Keratinocyte (primary cell): ENCODE data around the gene CCR6. TPM values are rescaled to one million over a fixed set of nuclear protein-coding genes. Genes with fewer than 3 reads are reported as not detected.

Source experiments
- DNase-seq: peaks from one replicate; pipeline ENCODE4 v3.0.0-alpha.2; 2011; ENCODE audit warnings: low read depth, missing footprints, low spot score
- FAIRE-seq: peaks from 2 replicates; lab custom pipeline; 2011; peaks lifted over from hg19 to GRCh38; lab: Jason Lieb, UNC
- H2AFZ ChIP-seq: 2 replicates; pipeline ENCODE4 v1.6.0; 2012; ENCODE audit warnings: low read length, control low read depth, inconsistent platforms; ENCODE audit not compliant: control insufficient read depth
- H3K27ac ChIP-seq: 2 replicates; pipeline ENCODE4 v1.5.1; 2011; ENCODE audit warnings: low read length; ENCODE audit not compliant: control insufficient read depth, insufficient read depth
- H3K27me3 ChIP-seq: 3 replicates; pipeline ENCODE4 v1.6.0; 2011; ENCODE audit warnings: low read length; ENCODE audit not compliant: control insufficient read depth, insufficient read depth; ENCODE audit errors: extremely low read depth
- H3K36me3 ChIP-seq, 2 experiments: 2 replicates in 1 of 2; 3 replicates in 1 of 2; pipeline ENCODE4 v1.5.1; 2011; ENCODE audit warnings: low read length in 2 of 2, mild to moderate bottlenecking in 1 of 2; ENCODE audit not compliant: control insufficient read depth in 2 of 2, insufficient read depth in 2 of 2; ENCODE audit errors: extremely low read depth in 1 of 2
- H3K4me1 ChIP-seq: 3 replicates; pipeline ENCODE4 v1.5.1; 2011; ENCODE audit warnings: low read length; ENCODE audit not compliant: control insufficient read depth, insufficient read depth; ENCODE audit errors: extremely low read depth
- H3K4me2 ChIP-seq: 3 replicates; pipeline ENCODE4 v1.6.0; 2011; ENCODE audit warnings: low read depth, low read length; ENCODE audit not compliant: control insufficient read depth, insufficient read depth; ENCODE audit errors: extremely low read depth
- H3K4me3 ChIP-seq, 3 experiments: fragments of 200-600 bp in 1 of 3; sonication (generic) in 1 of 3; 2 replicates in 2 of 3; 3 replicates in 1 of 3; pipeline ENCODE4 v1.5.1; 2011 to 2016; ENCODE audit warnings: low read length in 3 of 3, mild to moderate bottlenecking in 3 of 3, control low read depth in 2 of 3, inconsistent platforms in 1 of 3, low read depth in 1 of 3, mixed read lengths in 1 of 3, mixed run types in 1 of 3, moderate library complexity in 1 of 3; ENCODE audit not compliant: control insufficient read depth in 2 of 3, insufficient read depth in 2 of 3; ENCODE audit errors: extremely low read depth in 1 of 3
- H3K79me2 ChIP-seq: 2 replicates; pipeline ENCODE4 v1.6.0; 2012; ENCODE audit warnings: low read length; ENCODE audit not compliant: control insufficient read depth, insufficient read depth
- H3K9ac ChIP-seq: 3 replicates; pipeline ENCODE4 v1.6.0; 2011; ENCODE audit warnings: low read length; ENCODE audit not compliant: control insufficient read depth, insufficient read depth; ENCODE audit errors: extremely low read depth
- H3K9me1 ChIP-seq: 3 replicates; pipeline ENCODE4 v1.6.0; 2011; ENCODE audit warnings: low read length; ENCODE audit not compliant: control insufficient read depth, insufficient read depth; ENCODE audit errors: extremely low read depth
- H3K9me3 ChIP-seq: 2 replicates; pipeline ENCODE4 v1.5.1; 2012; ENCODE audit warnings: low read depth, low read length; ENCODE audit not compliant: control insufficient read depth
- H4K20me1 ChIP-seq: 3 replicates; pipeline ENCODE4 v1.6.0; 2011; ENCODE audit warnings: low read length; ENCODE audit not compliant: control insufficient read depth, insufficient read depth; ENCODE audit errors: extremely low read depth
- EZH2 ChIP-seq: IDR thresholded peaks from one replicate; pipeline ENCODE4 v1.6.1; 2012; ENCODE audit warnings: inconsistent platforms, mild to moderate bottlenecking, low read length, moderate library complexity
- dilution Hi-C: fragments of 300-500 bp; cut with MboI; formaldehyde crosslinking; loops from one replicate; pipeline ENCODE4 v1.7.0; 2020; ENCODE audit warnings: low sequenced_read_pairs; ENCODE audit not compliant: extremely low pct_ligation_motif_present
- polyA plus RNA-seq, 5 experiments: library from polyadenylated mRNA; depleted of rRNA in 3 of 5; stranded (reverse) in 3 of 5; stranded (forward) in 1 of 5; unstranded in 1 of 5; fragments of >200 nt; gene quantifications; 1 replicate in 1 of 5; 2 replicates in 3 of 5; 3 replicates in 1 of 5; pipeline versions ENCODE4 v1.2.1 to v1.2.3, GENCODE V29; 2011 to 2012; ENCODE audit warnings: missing spikeins in 2 of 5, low read depth in 1 of 5, low replicate concordance in 1 of 5
- TF ChIP-seq, protein P1 (sequence below), 3 experiments: IDR thresholded peaks in 1 of 3; conservative IDR thresholded peaks in 1 of 3; optimal IDR thresholded peaks in 1 of 3; 2 replicates in 2 of 3; 3 replicates in 1 of 3; pipeline versions ENCODE3 to v1.5.1; 2011; ENCODE audit warnings: low read length in 3 of 3, mild to moderate bottlenecking in 3 of 3, moderate library complexity in 2 of 3, control low read depth in 1 of 3, inconsistent platforms in 1 of 3; ENCODE audit not compliant: insufficient read depth in 2 of 3; ENCODE audit errors: extremely low read depth in 1 of 3

The CCR6 gene
- polyA plus RNA-seq, 1 donor (not counting 4 experiments of a cell fraction or from before 2014, with no cell fraction given) = not detected

DNA sequence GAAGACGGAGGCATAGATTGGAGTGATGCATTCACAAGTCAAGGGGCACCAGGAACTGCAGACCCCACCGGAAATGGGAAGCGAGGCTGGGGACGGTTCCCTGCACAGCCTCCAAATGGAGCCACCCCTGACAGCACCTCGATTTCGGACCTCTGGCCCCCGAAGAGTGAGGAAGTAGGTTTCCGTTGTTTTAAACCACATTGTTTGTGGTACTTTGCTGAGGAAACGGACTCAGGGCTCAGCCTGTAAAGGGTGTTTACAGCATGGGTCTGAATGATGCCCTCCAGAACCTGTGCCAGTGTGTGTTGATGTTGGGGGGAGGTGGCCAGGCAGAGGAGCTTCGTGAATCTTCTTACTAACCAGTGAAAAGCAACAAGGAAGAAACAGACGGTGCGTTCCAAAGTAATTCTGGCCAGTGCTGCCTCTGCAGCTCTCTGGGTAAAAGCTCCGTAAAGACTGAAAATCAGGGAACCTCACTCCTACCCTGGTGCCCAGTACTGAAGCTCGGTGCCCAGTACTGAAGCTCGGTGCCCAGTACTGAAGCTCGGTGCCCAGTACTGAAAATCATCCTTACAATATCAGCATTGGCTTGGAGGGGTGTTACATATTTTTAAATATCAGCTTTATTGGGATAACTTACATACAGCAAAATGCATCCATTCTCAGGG is 30.1 kb upstream of the CCR6 start:
- no peaks in the 10 kb centered on the region for H3K4me1 ChIP-seq
- no peak overlapping the region for H3K27ac ChIP-seq
- H3K9ac ChIP-seq = no peak overlapping the region
- H3K27me3 ChIP-seq = no peaks in the 10 kb centered on the region
- no peak overlapping the region for H3K4me3 ChIP-seq
- no peaks in the 10 kb centered on the region for H3K79me2 ChIP-seq
- H3K9me1 ChIP-seq = no peaks in the 10 kb centered on the region
- H3K4me2 ChIP-seq = no peak overlapping the region
- H4K20me1 ChIP-seq = no peaks in the 10 kb centered on the region
- H3K36me3 ChIP-seq = no peaks in the 10 kb centered on the region
- TF ChIP-seq, protein P1, sequence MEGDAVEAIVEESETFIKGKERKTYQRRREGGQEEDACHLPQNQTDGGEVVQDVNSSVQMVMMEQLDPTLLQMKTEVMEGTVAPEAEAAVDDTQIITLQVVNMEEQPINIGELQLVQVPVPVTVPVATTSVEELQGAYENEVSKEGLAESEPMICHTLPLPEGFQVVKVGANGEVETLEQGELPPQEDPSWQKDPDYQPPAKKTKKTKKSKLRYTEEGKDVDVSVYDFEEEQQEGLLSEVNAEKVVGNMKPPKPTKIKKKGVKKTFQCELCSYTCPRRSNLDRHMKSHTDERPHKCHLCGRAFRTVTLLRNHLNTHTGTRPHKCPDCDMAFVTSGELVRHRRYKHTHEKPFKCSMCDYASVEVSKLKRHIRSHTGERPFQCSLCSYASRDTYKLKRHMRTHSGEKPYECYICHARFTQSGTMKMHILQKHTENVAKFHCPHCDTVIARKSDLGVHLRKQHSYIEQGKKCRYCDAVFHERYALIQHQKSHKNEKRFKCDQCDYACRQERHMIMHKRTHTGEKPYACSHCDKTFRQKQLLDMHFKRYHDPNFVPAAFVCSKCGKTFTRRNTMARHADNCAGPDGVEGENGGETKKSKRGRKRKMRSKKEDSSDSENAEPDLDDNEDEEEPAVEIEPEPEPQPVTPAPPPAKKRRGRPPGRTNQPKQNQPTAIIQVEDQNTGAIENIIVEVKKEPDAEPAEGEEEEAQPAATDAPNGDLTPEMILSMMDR (optimal IDR thresholded peaks at IDR 0.05 in 1 of 3, IDR thresholded peaks at IDR 0.05 in 1 of 3, conservative IDR thresholded peaks at IDR 0.05 in 1 of 3; ENCODE audit: extremely low read depth in 1 of 3, insufficient read depth in 2 of 3, low read length in 3 of 3) = no peak
- no peak for TF ChIP-seq EZH2
- FAIRE-seq (no peak), DNase-seq (no peak)
- dilution Hi-C loops = no loop called here
- H3K9me3 ChIP-seq = no peaks in the 10 kb centered on the region
- no peak overlapping the region for H2AFZ ChIP-seq

DNA sequence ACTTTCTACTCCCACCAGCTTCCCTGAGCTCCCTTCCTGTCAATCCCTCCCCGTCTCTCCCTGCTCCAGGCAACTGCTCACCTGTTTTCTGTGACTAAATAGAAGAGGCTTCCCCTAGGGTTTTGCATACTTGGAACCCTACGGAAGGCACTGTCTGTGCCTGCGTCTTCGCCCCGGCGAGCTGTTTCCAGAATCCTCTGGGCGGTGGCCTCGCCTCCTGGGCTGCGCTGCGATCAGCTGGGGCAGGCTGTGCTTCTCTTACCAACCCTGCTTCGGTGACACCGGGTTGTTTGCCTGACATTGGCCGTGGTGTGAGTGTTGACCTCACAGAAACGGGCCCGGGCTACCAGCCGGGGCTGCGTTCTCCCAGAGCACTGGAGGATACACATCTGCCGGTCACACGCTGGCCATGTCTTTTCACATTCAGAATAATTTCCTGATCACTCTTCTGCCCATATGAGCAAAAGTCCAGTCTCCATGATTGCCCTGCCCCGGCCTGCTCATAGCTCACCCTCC is 29.4 kb upstream of the CCR6 start:
- H3K9ac ChIP-seq = no peak overlapping the region
- H3K9me3 ChIP-seq = no peaks in the 10 kb centered on the region
- H3K36me3 ChIP-seq = no peaks in the 10 kb centered on the region
- no peak overlapping the region for H2AFZ ChIP-seq
- no peak overlapping the region for H3K4me2 ChIP-seq
- H3K79me2 ChIP-seq = no peaks in the 10 kb centered on the region
- H3K4me1 ChIP-seq = no peaks in the 10 kb centered on the region
- H3K27ac ChIP-seq = no peak overlapping the region
- no peak overlapping the region for H3K4me3 ChIP-seq
- TF ChIP-seq, protein P1 (optimal IDR thresholded peaks at IDR 0.05 in 1 of 3, IDR thresholded peaks at IDR 0.05 in 1 of 3, conservative IDR thresholded peaks at IDR 0.05 in 1 of 3; ENCODE audit: extremely low read depth in 1 of 3, insufficient read depth in 2 of 3, low read length in 3 of 3) = no peak
- no peak for TF ChIP-seq EZH2
- dilution Hi-C loops = no loop called here
- H4K20me1 ChIP-seq = no peaks in the 10 kb centered on the region
- FAIRE-seq (no peak), DNase-seq (no peak)
- no peaks in the 10 kb centered on the region for H3K27me3 ChIP-seq
- H3K9me1 ChIP-seq = no peaks in the 10 kb centered on the region
